Jurkat, Clone E6-1 (cell line): ENCODE results near the gene XYLB. TPM values are rescaled to one million over a fixed set of nuclear protein-coding genes. Genes with fewer than 3 reads are reported as not detected.
"Not testable (repeated sequence)": the region's sequence is repeated elsewhere in the genome, so short reads cannot be mapped to it uniquely, and the experiment has no call there.

ENCODE experiments used
- DNase-seq: peaks from one replicate; pipeline ENCODE4 v3.0.0-alpha.2; 2011; ENCODE audit warnings: low read depth, low spot score
- H3K4me3 ChIP-seq: 2 replicates; pipeline ENCODE4 v1.5.1; 2011; ENCODE audit warnings: mild to moderate bottlenecking, low read length, control low read depth, moderate library complexity
- polyA plus RNA-seq: library from polyadenylated mRNA; unstranded; fragments of >200 nt; gene quantifications from one replicate; pipeline ENCODE4 v1.2.1, GENCODE V29; 2012; ENCODE audit warnings: missing spikeins; ENCODE audit not compliant: insufficient read length, insufficient read depth

Gene XYLB
- polyA plus RNA-seq, result 15.5 TPM

- peak; percentile 52 for DNase-seq
These were observed at the start of gene XYLB for GRCh38 chr3:38346587-38347410. XYLB (plus strand) TSS chr3:38346785; CDS start chr3:38346869, 84 bp downstream.

GRCh38 chr3:38297053-38297452 is 49.5 kb upstream of the XYLB start:
- not testable (repeated sequence) for DNase-seq, H3K4me3 ChIP-seq

More at GRCh38 chr3:38346587-38347410, at the start of gene XYLB:
- peak within 1 kb of the TSS; percentile 74 for H3K4me3 ChIP-seq

DNA sequence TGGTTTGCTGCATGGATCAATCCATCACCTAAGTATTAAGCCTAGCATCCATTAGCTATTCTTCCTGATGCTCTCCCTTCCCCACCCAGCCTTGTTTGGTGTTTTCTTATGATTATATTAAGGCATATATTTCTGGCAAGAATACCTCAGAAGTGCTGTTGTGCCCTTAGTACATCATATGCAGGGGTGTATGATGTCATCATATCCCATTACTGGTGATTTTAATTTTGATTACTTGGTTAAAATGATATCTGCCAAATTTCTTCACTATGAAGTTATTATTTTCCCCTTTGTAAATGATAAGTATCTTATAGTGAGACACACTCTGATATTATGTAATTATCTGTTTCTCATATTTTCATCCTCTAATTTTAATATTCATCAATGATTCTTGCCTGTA is 49.0 kb upstream of the XYLB start:
- H3K4me3 ChIP-seq, result no peak overlapping the region
- no peak for DNase-seq

- no peak for DNase-seq
- no peak overlapping the region for H3K4me3 ChIP-seq
These were observed 48.5 kb upstream of the XYLB start for GRCh38 chr3:38297947-38298711.

GRCh38 chr3:38306941-38307340 is 39.6 kb upstream of the XYLB start:
- no peak overlapping the region for H3K4me3 ChIP-seq
- DNase-seq, result no peak

GRCh38 chr3:38307599-38307998 is 39.0 kb upstream of the XYLB start:
- H3K4me3 ChIP-seq, result no peak overlapping the region
- no peak for DNase-seq

- no peak for DNase-seq
These were observed 38.1 kb upstream of the XYLB start for GRCh38 chr3:38308456-38308855.

GRCh38 chr3:38311476-38311875 is 35.1 kb upstream of the XYLB start:
- H3K4me3 ChIP-seq, result no peak overlapping the region
- DNase-seq, result no peak

More at GRCh38 chr3:38308456-38308855, 38.1 kb upstream of the XYLB start:
- no peak overlapping the region for H3K4me3 ChIP-seq

DNA sequence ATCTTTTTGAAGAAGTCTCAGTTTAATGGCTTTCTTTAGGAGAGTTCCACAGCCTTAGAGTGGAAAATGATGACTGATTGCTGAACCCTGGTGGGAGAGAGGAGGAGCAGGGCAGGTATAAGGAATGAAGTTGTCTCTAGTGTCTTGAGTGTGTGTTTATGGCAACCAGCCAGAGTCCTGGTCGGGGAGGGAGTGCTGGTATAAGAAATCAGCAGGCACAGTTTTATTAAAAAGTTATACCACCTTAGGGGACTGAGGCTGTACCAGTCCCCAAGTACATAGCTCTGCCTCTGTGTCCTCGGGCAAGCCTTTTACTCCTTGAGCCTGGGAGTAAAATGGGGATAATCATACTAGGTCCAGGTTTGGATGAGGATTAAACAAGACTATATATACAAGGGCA is 34.6 kb upstream of the XYLB start:
- no peak for DNase-seq
- no peak overlapping the region for H3K4me3 ChIP-seq

- H3K4me3 ChIP-seq, result no peak overlapping the region
- no peak for DNase-seq
These were observed 34.2 kb upstream of the XYLB start for GRCh38 chr3:38312356-38312755.

DNA sequence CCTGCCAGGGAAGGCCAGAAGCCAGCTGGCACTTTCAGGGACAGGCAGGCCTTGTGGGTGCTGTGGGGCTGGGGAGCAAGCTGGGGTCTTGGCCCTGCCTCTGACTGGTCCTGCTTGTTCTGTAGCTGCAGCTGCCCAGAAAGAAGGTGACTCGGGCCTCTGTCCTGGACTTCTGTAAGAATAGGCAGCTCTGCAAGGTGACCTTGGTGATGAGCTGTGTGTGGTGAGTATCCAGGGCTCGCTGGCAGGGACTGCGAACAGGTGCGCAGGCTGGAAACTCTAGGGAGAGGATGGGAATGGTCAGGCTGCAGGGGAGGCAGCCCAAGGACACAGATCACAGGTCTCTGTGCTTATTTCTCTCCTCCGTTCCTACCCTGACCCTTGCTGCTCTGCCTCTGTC is 33.3 kb upstream of the XYLB start:
- no peak for DNase-seq

GRCh38 chr3:38313695-38314094 is 32.9 kb upstream of the XYLB start:
- DNase-seq, result no peak
- H3K4me3 ChIP-seq, result no peak overlapping the region

More for the DNA sequence above, 33.3 kb upstream of the XYLB start:
- H3K4me3 ChIP-seq, result no peak overlapping the region

GRCh38 chr3:38314112-38314763 is 32.3 kb upstream of the XYLB start:
- H3K4me3 ChIP-seq, result no peak overlapping the region
- no peak for DNase-seq

DNA sequence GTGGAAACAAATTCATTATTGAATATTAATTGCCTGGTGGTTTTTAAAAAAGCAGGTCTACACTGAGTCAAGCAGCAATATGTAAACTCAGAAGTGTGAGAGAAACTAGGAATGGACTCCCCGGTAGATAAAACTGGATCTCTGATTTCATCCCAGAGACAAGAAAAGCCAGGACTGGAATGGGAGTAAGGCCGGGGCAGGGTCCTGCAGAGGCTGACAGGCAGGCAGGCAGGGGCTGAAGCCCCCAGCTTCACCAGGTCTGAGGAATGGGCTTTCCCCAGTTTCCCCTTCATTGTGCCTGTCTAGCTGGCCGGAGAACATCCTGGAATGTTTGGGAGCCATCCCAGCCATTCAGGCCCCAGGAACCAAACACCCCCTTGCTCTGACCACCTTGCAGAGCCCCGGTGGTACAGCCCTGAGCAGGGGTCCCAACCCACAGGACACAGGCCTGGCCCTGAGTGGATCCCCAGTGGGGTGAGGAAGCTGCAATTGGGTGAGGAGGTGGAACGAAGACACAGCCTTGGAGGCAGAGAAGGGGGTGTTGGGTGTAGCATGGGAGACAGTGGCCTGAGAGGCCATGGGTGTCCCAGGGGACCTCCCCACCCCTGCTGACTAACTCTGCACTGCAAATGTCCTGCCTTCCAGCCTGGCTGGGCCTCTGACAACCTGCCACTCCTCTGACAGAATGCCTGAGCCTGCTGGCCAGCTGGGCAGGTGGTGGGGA is 31.7 kb upstream of the XYLB start:
- no peak overlapping the region for H3K4me3 ChIP-seq
- no peak for DNase-seq

GRCh38 chr3:38315488-38316230 is 30.9 kb upstream of the XYLB start:
- DNase-seq, result no peak
- H3K4me3 ChIP-seq, result no peak overlapping the region

DNA sequence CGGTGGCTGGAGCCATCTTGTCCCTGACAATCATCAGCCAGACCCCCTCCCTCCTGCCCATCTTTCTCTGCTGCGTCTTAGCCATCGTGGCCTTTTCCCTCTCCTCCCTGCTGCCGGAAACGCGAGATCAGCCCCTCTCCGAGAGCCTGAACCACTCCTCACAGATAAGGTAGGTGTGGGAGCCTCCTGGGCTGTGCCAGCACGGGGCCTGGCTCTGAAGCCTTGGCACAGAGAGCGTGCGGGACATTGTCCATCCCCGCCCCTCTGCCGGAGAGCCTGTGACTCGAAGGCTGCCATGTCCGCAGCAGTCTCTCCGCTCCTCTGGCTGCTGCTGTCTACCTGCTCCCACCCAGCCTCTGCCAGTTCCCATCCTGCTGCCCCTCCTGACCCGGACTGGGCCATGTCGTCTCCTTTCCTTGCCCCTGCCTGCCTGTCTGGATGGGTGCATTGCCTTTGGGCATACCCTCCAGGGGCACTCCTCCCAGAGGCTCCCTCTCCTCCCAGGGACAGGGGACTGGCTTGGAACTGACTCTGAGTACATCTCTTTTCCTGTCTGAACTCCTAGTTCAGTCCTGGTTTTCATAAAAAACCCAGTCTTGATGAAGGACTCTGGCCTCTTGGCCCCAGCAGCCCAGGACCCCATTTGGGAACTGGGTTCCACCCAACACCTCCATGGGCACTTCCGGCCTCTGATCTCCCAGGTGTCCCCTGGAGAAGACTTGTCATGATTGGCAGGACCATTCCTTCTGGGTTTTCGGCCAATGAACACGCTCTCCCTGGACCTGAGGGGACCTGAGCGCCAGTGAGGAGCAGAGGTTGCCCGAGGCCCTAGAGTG is 30.0 kb upstream of the XYLB start:
- H3K4me3 ChIP-seq, result no peak overlapping the region
- no peak for DNase-seq

DNA sequence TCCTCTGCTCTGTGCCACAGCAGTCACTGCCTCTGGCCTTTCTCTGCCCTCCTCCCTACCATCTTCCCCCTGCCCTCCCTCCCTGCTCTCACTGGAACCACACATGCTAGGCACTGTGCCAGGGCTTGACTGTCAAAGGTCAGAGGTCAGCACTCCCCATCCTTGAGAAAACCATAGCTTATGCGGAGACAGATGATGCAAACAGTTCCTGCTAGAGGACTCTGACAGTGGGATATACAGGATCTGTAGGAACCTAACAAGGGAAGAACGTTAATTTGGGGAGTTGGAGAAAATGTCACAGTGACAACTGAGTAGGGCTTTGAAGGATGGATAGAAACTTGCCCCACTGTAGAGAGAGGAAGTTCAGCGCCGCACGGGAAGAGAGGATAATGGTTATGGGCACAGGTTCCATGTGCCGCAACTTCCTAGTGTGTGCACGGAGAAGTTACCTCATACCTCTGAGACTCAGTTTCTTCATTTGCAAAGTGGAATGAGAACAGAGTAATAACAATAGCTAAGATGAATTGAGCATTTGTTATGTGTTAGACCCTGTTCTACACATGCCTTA is 29.3 kb upstream of the XYLB start:
- no peak for DNase-seq

More for the DNA sequence above, 29.3 kb upstream of the XYLB start:
- no peak overlapping the region for H3K4me3 ChIP-seq
